Bronchial epithelial cell (primary cell): ENCODE data around the gene OIP5. TPM values are rescaled to one million over a fixed set of nuclear protein-coding genes. Genes with fewer than 3 reads are reported as not detected.

Experiments
- DNase-seq: peaks from one replicate; pipeline ENCODE4 v3.0.0-alpha.2; 2010; ENCODE audit warnings: low read depth
- FAIRE-seq: peaks from 2 replicates; lab custom pipeline; 2011; peaks lifted over from hg19 to GRCh38; lab: Jason Lieb, UNC
- H3K27me3 ChIP-seq: 2 replicates; pipeline ENCODE4 v1.5.1; 2011; ENCODE audit warnings: low read length; ENCODE audit not compliant: control insufficient read depth, insufficient read depth
- H3K36me3 ChIP-seq: 2 replicates; pipeline ENCODE4 v1.5.1; 2011; ENCODE audit warnings: low read length; ENCODE audit not compliant: control insufficient read depth, insufficient read depth
- H3K4me3 ChIP-seq: 2 replicates; pipeline ENCODE4 v1.5.1; 2011; ENCODE audit warnings: mild to moderate bottlenecking, low read depth, low read length, control low read depth
- total RNA-seq: library from RNA; depleted of rRNA; stranded (reverse); fragments of >200 nt; gene quantifications from 2 replicates; pipeline ENCODE4 v1.2.1, GENCODE V29; 2014
- TF ChIP-seq, protein P1 (sequence below): IDR thresholded peaks from 2 replicates; pipeline ENCODE4 v1.5.1; 2011; ENCODE audit warnings: mild to moderate bottlenecking, moderate library complexity, low read length, control low read depth, inconsistent platforms; ENCODE audit not compliant: insufficient read depth, severe bottlenecking

The OIP5 gene
- total RNA-seq, 1 donor from 2014 or later: 0.26 TPM

DNA sequence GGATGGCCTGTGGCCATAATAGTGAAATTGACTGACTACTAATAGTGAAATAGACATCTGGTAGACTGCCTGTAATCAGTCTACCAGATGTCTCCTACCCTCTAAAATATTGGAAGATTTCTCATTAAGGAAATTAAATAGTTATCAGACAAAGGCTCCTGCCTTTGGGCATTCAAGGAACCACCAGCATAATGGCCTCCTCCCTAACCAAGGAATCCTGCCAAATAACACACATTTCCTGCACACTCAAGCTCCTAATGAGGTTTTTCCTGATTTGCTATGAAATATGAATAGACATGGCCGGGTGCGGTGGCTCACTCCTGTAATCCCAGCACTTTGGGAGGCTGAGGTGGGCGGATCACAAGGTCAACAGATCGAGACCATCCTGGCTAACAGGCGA lies 14.8 kb upstream of the OIP5 start:
- no peaks in the 10 kb centered on the region for H3K27me3 ChIP-seq
- no peak for DNase-seq
- FAIRE-seq: no peak
- H3K4me3 ChIP-seq: no peak overlapping the region
- H3K36me3 ChIP-seq: peaks cover 3% of the 10 kb centered on the region
- TF ChIP-seq, protein P1, sequence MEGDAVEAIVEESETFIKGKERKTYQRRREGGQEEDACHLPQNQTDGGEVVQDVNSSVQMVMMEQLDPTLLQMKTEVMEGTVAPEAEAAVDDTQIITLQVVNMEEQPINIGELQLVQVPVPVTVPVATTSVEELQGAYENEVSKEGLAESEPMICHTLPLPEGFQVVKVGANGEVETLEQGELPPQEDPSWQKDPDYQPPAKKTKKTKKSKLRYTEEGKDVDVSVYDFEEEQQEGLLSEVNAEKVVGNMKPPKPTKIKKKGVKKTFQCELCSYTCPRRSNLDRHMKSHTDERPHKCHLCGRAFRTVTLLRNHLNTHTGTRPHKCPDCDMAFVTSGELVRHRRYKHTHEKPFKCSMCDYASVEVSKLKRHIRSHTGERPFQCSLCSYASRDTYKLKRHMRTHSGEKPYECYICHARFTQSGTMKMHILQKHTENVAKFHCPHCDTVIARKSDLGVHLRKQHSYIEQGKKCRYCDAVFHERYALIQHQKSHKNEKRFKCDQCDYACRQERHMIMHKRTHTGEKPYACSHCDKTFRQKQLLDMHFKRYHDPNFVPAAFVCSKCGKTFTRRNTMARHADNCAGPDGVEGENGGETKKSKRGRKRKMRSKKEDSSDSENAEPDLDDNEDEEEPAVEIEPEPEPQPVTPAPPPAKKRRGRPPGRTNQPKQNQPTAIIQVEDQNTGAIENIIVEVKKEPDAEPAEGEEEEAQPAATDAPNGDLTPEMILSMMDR: no peak

DNA sequence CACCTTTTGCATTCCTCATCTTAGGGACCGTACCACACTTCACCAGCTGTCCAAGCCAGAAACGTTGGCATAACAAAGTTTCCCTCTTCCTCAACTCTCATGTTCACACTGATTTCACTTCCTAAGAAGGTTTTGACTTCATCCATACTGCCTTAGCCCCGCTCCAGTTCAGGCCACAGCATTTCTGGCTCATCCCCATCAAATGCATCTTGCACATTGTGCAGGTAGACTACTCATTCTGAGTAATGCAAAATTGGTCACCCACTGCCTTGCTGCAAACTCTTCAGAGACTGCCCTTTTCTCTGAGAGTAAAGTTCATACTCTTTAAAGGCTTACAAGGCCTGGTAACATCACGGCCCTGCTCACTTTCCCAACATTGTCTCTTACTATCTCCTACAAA lies 9.1 kb upstream of the OIP5 start:
- TF ChIP-seq, protein P1: no peak
- no peaks in the 10 kb centered on the region for H3K36me3 ChIP-seq
- DNase-seq: no peak

DNA sequence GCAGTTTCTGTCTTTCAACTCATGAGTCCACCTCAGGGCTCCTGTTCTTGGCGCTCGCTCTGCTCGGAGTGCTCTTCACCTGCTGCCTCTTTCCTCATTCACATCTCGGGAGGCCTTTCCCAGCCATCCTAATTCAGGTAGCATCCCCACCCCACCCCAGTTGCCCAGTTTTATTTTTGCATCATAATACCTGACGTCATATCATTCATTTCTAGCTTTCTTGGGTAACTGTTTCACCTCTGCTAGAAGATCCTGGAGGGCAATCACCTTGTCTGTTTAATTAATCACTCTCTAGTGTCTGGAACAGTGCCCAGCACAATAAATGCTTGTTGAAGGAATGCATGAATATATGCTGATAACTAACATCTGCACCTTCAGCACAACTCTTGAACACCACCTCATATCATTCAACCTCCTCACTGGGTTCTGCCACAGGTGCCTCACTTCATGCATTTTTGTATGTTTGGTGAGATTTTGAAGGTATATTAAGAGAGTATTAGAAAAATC lies 7.9 kb upstream of the OIP5 start:
- Histone ChIP-seq H3K4me3 (no peak overlapping the region), H3K27me3 (no peaks in the 10 kb centered on the region), H3K36me3 (no peaks in the 10 kb centered on the region)
- no peak for FAIRE-seq
- TF ChIP-seq, protein P1: no peak
- DNase-seq: no peak

More for the DNA sequence above, 9.1 kb upstream of the OIP5 start:
- H3K4me3 ChIP-seq: no peak overlapping the region
- no peaks in the 10 kb centered on the region for H3K27me3 ChIP-seq
- FAIRE-seq: no peak

DNA sequence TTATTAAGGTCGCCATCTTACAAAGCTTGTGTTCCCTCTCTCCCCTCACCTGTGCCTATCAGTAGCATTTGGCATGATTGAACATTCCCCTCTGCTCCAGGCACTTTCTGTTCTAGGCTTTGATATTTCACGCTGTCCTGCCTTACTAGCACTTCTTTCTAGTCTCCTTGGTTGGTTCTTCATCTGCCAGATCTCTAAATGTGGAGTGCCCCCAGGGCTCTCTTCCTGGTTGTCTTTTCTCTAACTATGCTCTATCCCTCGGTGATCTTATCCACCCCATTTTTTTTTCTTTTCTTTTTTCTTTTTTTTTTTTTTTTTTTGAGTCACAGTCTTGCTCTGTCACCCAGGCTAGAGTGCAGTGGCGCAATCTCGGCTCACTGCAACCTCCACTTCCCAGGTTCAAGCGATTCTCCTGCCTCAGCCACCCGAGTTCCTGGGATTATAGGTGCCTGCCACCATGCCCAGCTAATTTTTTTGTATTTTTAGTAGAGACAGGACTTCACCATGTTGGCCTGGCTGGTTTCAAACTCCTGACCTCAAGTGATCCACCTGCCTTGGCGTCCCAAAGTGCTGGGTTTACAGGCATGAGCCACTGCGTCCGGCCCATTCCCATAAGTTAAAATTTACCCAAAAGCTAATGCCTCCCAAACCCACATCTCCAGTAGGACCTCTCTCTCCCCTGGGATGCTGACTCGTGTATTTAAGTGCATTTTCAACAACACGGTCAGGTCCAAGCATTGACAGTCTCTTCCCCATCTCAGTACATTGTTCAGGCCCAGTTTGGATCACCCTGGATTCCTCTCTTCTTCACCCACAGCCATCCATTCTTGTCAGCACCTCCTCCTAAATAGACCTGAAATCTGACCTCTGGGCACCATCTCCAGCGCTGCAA lies 5.5 kb upstream of the OIP5 start:
- Histone ChIP-seq H3K4me3 (no peak overlapping the region), H3K36me3 (no peaks in the 10 kb centered on the region), H3K27me3 (no peaks in the 10 kb centered on the region)
- DNase-seq: no peak
- FAIRE-seq: no peak
- TF ChIP-seq, protein P1: no peak

DNA sequence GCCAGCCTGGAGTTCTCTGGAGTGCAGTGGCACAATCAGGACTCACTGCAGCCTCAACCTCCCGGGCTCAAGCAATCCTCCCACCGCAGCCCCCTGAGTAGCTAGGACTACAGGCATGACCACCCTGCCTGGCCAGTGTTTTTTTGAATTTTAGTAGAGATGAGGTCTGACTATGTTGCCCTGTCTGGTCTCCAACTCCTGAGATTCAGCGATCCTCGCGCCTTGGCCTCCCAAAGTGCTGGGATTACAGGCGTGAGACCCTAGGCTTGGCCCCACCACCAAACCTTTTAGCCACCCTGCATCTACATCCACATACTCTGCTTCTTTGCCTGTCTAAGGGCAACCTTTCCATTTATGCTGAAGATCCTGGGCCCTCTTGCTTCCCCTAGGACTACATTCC lies 4.7 kb upstream of the OIP5 start:
- Histone ChIP-seq H3K36me3 (no peaks in the 10 kb centered on the region), H3K4me3 (no peak overlapping the region), H3K27me3 (no peaks in the 10 kb centered on the region)
- FAIRE-seq (no peak), DNase-seq (no peak)
- TF ChIP-seq, protein P1: no peak
